Activated CD8-positive, alpha-beta memory T cell treated with anti-CD3 and anti-CD28 coated beads, Interleukin-2, amount 50 U/mL, for 1 hour (primary cell): ENCODE results near the gene SLC4A4.

Experiments
- DNase-seq: peaks from one replicate; pipeline ENCODE4 v3.0.0-alpha.2; 2020; ENCODE audit errors: extremely low read depth

The SLC4A4 gene

GRCh38 chr4:71338846-71339593 is at the start of gene SLC4A4:
TSS of gene SLC4A4 (plus strand) at chr4:71339020.
- DNase-seq: no peak

GRCh38 chr4:71290074-71290473 is 48.7 kb upstream of the SLC4A4 start:
- DNase-seq: no peak

DNA sequence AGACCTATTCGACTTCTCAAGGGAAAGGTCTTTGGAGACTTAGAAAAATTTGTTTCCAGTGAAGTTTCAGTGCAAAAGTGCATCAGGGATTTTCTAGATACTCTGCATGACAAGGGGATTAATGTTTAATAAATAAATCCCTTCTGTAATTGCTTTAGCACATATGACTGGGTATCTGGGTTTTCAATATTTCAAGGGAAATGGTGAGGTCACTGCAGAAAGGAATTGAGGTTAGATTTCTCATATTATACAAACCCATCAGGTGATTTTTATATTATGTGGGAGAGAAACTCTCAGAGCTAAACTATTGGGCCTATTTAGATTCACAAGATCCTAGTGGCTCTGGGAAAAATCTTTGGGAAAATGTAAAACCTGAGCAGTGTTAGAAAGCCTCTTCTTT is 48.3 kb upstream of the SLC4A4 start:
- no peak for DNase-seq

- DNase-seq: no peak
Measured at GRCh38 chr4:71292228-71292627, 46.6 kb upstream of the SLC4A4 start.

GRCh38 chr4:71293705-71294104 is 45.1 kb upstream of the SLC4A4 start:
- no peak for DNase-seq

- DNase-seq: no peak
Measured at GRCh38 chr4:71294301-71294700, 44.5 kb upstream of the SLC4A4 start.

GRCh38 chr4:71296945-71297344 is 41.9 kb upstream of the SLC4A4 start:
- no peak for DNase-seq

GRCh38 chr4:71300362-71300761 is 38.5 kb upstream of the SLC4A4 start:
- DNase-seq: no peak

DNA sequence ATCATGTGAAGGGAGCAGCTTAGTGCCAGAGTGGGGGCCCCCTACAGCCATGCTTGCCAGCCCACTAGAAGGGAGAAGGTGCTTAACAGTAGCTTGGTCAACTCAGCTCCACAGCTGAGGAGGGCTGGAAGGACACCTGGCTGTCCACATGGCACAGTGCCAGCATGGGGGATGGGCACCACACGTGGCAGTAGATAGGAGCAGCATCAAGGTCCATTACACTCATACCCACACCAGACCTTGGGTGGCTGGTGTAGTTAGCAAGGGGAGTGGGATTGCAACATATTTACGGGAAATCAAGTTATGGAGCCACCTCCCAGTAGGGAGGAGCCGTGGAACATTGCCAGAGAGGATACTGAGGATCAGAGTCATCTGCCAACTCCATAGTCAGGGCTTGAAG is 37.9 kb upstream of the SLC4A4 start:
- DNase-seq: no peak

DNA sequence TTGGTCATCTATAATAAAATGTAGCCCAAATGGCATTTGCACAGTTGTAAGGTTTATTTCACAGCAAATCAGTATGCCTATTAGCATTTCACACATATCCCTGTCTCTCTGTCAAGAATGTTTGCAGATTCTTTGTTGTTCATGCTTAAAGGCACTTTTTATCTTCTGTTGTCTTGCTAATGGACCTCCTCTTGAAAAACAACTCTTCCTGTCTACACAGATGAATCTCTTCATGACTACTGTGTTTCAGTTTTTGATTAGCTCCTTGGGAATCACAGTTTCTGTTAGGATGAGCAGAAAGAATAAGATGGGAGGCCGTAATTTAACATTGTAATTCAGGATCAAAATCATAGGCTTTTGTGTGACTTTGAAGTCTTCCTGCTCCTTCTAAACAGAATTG is 35.5 kb upstream of the SLC4A4 start:
- DNase-seq: no peak

- no peak for DNase-seq
Measured at GRCh38 chr4:71303850-71304249, 35.0 kb upstream of the SLC4A4 start.

- DNase-seq: no peak
Measured at GRCh38 chr4:71304289-71304850, 34.5 kb upstream of the SLC4A4 start.

- no peak for DNase-seq
Measured at GRCh38 chr4:71307729-71308128, 31.1 kb upstream of the SLC4A4 start.

DNA sequence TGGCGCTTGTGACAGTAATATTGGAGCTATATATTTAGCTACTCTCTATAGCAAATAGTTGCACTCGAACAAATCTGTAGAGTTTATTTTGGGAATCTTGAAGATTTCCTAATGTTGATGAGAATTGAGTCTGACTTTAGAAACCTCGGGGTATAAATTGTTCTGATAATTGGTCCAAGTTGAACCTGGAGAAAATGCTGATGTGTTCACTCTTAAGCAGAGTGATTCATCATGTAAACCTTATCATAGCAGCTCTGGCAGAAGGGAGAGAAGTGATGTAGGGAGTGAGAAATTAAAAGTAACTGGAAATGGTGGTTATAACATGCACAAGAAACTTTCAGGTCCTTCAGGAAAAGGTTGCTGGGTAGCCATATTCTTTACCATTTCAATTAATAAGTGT is 16.4 kb upstream of the SLC4A4 start:
- DNase-seq: no peak

DNA sequence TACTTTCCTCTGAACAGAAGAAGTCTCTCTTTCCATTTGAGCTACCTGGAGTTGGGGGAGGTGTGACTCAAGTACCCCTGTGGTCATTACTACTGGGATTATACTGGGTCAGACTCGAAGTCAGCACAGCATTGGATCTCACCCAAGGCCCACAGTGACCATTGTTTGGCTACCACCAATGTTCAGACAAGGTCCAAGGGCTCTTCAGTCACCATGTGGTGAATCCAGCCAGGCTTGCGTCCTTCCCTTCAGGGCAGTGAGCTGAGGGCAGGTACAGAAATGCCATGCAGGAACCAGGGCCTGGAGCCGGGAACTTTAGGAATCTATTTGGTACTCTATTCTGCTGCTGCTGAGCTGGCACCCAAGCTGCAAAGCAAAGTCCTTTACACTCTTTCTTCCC is 5.5 kb upstream of the SLC4A4 start:
- no peak for DNase-seq

DNA sequence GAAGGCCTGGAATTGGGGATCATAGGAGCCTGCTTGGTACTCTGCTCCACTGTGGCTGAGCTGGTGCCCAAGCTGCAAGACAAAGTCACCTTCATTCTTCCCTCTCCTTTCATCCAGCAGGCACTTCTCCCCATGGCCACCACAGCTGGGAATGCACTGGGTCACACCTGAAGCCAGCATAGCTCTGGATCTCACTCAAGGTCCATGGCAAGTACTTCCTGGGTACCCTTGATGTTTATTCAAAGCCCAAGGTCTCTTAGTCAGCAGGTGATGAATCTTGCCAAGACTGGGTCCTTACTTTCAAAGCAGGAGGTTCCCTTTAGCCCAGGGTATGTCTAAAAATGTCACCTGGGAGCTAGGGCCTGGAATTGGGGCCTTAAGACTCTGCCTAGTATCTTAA is 4.9 kb upstream of the SLC4A4 start:
- no peak for DNase-seq

- DNase-seq: no peak
Measured at GRCh38 chr4:71334465-71334882, 4.3 kb upstream of the SLC4A4 start.

GRCh38 chr4:71343670-71344466 is 5.0 kb downstream of the SLC4A4 start:
- no peak for DNase-seq

DNA sequence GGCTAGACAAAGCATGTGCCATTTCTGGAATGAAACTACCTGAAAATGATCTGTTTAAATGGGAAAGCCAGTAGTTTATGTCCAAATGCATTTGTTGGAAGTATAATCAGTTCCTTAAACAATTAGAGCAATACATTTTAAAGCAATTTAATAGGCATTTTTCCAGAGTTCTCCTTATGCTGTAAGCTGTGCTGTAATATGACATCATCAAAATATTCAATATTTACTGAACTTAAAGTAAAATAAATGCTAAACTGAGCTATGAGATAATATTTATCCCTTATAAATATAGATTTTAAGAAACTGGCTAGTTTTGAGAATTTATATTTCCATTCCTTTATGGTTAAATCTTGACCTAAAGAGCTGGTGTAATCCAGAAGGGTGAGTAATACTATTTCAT is 7.9 kb downstream of the SLC4A4 start:
- DNase-seq: no peak

DNA sequence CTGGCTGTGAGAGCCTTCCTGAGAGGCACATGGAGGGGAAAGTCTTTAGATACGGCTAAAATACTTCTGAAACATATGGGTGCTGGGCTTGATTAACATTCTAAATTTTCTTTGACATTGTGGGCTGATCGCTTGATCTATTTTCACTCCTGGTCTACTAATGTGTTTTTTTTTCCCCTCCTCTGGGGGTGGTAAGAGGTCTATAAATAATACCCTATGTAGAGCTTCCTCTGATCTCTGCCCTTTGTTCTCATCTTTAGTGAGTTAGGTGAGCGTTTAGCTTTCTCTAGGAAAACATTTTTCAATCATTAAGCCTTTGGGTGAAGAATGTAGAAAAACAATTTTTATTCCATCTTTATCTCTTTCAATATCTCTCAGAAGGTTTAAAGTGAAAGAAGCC is 9.8 kb downstream of the SLC4A4 start:
- no peak for DNase-seq

GRCh38 chr4:71355045-71355444 is 16.2 kb downstream of the SLC4A4 start:
- DNase-seq: no peak

GRCh38 chr4:71355971-71356370 is 17.2 kb downstream of the SLC4A4 start:
- DNase-seq: no peak
